ENCODE measurements around the gene BCAS3.

- TF ChIP-seq, protein P1, sequence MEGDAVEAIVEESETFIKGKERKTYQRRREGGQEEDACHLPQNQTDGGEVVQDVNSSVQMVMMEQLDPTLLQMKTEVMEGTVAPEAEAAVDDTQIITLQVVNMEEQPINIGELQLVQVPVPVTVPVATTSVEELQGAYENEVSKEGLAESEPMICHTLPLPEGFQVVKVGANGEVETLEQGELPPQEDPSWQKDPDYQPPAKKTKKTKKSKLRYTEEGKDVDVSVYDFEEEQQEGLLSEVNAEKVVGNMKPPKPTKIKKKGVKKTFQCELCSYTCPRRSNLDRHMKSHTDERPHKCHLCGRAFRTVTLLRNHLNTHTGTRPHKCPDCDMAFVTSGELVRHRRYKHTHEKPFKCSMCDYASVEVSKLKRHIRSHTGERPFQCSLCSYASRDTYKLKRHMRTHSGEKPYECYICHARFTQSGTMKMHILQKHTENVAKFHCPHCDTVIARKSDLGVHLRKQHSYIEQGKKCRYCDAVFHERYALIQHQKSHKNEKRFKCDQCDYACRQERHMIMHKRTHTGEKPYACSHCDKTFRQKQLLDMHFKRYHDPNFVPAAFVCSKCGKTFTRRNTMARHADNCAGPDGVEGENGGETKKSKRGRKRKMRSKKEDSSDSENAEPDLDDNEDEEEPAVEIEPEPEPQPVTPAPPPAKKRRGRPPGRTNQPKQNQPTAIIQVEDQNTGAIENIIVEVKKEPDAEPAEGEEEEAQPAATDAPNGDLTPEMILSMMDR (IDR thresholded peaks at IDR 0.05; ENCODE audit: low read depth, low read length, missing input control) = no peak
- no peak for TF ChIP-seq TAF1 (conservative IDR thresholded peaks at IDR 0.05)
- TF ChIP-seq RAD21 (IDR thresholded peaks at IDR 0.05) = no peak
- no peak for TF ChIP-seq SP1 (IDR thresholded peaks at IDR 0.05)
- TF ChIP-seq, protein P2, sequence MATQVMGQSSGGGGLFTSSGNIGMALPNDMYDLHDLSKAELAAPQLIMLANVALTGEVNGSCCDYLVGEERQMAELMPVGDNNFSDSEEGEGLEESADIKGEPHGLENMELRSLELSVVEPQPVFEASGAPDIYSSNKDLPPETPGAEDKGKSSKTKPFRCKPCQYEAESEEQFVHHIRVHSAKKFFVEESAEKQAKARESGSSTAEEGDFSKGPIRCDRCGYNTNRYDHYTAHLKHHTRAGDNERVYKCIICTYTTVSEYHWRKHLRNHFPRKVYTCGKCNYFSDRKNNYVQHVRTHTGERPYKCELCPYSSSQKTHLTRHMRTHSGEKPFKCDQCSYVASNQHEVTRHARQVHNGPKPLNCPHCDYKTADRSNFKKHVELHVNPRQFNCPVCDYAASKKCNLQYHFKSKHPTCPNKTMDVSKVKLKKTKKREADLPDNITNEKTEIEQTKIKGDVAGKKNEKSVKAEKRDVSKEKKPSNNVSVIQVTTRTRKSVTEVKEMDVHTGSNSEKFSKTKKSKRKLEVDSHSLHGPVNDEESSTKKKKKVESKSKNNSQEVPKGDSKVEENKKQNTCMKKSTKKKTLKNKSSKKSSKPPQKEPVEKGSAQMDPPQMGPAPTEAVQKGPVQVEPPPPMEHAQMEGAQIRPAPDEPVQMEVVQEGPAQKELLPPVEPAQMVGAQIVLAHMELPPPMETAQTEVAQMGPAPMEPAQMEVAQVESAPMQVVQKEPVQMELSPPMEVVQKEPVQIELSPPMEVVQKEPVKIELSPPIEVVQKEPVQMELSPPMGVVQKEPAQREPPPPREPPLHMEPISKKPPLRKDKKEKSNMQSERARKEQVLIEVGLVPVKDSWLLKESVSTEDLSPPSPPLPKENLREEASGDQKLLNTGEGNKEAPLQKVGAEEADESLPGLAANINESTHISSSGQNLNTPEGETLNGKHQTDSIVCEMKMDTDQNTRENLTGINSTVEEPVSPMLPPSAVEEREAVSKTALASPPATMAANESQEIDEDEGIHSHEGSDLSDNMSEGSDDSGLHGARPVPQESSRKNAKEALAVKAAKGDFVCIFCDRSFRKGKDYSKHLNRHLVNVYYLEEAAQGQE (IDR thresholded peaks at IDR 0.05) = no peak
- TF ChIP-seq RXRA (IDR thresholded peaks at IDR 0.05) = no peak
- TF ChIP-seq, protein P3, sequence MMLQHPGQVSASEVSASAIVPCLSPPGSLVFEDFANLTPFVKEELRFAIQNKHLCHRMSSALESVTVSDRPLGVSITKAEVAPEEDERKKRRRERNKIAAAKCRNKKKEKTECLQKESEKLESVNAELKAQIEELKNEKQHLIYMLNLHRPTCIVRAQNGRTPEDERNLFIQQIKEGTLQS (IDR thresholded peaks at IDR 0.05) = no peak
- TF ChIP-seq HNF4G (IDR thresholded peaks at IDR 0.05) = no peak
Observed at GRCh38 chr17:61054436-61054835, 376.8 kb downstream of the BCAS3 start.
